ENCODE results near the gene CES4A.
"Not testable (repeated sequence)": the region's sequence is repeated elsewhere in the genome, so short reads cannot be mapped to it uniquely, and the experiment has no call there.

CES4A gene

DNA sequence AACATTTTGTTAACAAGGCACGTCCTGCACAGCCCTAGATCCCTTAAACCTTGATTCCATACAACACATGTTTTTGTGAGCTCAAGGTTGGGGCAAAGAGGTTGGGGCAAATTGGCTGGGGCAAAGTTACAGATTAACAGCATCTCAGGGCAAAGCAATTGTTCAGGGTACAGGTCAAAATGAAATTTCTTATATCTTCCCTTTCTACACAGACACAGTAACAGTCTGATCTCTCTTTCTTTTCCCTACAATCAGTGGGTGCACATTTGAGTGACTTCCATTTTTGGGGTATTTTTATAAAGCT lies 32.3 kb upstream of the CES4A start:
- DNase-seq (ENCODE audit: low read depth) = not testable (repeated sequence)

DNA sequence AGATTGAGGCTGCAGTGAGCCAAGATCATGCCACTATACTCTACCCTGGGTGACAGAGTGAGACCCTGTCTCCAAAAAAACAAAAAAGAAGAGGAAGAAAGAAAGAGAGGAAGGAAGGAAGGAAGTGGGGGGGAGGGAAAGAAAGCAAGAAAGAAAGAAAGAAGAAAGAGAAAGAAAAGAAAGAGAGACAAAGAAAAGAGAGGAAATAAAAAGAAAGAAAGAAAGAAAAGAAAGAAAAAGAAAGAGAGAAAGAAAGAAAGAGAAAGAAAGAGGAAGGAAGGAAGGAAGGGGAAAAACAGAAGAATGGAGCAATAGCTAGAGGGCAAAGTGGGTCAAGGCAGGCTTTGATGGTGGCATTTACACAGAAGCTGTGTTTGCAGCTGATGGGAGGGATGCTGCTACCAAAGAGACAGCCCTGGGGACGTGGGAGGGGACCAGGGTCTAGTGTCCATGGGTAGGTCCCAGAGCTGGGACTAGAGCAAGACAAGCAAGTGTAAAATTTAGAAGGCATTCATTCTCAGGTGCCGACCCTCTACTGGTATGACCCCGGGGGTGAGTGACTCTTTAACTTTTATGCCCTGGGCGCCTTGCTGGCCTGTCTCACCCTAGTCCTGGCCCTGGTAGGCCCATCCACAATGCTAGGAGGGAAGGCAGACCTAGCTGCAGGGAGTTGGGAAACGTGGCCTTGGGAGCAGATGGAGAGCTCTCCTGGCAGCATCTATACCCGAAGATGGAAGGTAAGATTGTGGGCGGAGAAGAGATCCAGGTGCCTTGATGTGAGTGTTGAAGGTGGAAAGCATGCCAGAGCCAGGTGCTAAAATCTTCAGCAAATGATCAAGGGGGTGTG lies 29.3 kb upstream of the CES4A start:
- DNase-seq (ENCODE audit: low read depth) = no peak

DNA sequence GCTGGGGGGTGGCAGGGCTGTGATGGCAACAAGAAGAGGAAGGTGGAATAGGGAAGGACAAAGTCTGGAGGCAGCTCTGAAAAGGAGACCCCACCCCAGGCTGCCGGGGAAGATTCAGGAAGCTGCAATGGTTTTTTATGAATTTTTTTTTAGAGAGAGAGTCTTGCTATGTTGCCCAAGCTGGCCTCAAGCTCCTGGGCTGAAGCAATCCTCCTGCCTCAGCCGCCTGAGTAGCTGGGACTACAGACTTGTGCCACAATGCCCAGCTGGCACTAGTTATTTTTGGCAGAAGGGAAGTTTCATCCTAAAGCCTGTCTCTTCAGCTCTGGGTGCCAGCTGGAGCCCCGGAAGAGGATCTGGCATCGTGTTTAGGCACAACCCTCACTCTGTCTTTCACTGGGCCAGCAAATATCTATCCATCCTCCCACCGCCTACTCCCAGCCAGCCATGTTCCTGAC lies 28.7 kb upstream of the CES4A start:
- no peak for DNase-seq (ENCODE audit: low read depth)

DNA sequence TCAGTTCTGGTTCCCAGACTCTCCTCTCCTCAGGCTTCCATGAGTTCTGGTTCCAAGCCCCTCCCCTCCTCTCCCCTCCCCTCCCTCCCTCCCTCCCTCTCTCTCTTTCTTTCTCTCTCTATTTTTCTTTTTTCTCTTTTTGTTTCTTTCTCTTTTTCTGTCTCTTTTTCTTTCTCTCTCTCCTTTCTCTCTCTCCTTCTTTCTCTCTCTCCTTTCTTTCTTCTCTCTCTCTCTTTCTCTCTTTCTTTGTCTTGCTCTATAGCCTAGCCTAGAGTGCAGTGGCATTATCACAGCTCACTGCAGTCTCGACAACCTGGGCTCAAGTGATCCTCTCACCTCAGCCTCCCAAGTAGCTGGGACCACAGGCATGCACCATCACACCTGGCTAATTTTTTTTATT lies 28.1 kb upstream of the CES4A start:
- no peak for DNase-seq (ENCODE audit: low read depth)

DNA sequence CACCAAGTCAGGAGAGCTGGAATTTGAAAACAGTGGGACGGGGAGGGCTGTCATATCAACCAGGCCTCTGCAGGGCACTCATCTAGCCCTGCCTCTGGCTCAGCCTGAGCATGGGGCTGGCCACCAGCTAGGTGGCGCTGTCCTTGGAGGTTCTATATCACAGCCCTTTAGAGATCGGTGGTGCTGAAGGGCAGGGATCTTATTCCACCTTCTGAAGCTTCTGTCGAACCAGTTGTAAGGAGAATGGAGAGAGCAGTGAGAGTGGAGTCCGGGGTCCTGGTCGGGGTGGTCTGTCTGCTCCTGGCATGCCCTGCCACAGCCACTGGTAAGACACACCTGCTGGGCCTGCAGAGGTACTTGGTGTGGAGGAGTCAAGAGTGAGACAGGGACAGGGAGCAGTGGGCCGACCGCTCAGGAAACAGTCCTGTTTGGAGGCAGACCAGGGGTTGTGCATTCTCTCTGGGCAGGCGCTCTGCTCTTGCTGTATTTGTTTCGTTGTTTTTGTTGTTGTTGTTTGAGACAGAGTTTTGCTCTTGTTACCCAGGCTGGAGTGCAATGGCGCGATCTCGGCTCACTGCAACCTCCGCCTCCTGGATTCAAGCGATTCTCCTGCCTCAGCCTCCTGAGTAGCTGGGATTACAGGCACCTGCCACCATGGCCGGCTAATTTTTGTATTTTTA lies 27.2 kb upstream of the CES4A start, which contains the start of gene CES3:
Gene CES3, plus strand, starts transcription at position 202 of the 680 bp plus-strand sequence. Its CDS starts 42 bp downstream, at position 244.
- DNase-seq (ENCODE audit: low read depth) = peak; percentile 61

DNA sequence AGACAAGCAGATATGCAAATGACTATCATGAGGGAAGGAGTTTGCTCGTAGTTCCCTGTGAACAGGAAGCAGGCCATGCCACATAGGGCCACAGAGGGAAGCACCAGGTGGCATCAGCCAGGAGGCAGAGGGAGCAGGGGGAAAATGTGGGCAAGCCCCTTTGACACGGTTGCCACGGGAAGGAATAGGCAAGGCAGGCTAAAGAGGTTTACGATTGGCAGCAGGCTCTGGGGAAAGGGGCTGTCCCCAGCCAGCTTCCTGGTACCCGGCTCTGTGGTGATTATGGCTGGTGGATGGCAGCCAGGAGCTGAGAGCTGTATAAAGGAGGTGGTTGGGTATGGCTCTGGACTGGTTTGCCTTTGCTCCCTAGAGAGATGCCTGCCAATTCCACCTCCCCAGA lies 26.5 kb upstream of the CES4A start:
- DNase-seq (ENCODE audit: low read depth) = peak; percentile 20

DNA sequence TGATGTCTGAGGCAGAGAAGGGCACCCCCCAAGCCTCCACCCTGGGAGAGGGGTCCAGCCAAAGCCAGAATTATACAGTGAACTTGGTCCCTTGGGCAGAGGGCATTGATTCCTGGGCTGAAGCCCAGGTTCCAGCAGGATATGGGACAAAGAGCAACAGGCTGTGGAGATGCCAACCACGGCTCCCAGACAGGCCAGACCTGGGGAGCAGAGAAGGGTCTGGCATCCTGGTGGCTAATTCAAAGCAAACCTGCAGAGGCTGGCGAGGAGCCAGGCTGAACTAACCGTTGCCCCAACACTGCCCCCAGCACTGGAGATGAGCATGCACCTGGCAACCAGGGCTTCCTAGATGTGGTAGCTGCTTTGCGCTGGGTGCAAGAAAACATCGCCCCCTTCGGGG lies 24.3 kb upstream of the CES4A start:
- no peak for DNase-seq (ENCODE audit: low read depth)

DNA sequence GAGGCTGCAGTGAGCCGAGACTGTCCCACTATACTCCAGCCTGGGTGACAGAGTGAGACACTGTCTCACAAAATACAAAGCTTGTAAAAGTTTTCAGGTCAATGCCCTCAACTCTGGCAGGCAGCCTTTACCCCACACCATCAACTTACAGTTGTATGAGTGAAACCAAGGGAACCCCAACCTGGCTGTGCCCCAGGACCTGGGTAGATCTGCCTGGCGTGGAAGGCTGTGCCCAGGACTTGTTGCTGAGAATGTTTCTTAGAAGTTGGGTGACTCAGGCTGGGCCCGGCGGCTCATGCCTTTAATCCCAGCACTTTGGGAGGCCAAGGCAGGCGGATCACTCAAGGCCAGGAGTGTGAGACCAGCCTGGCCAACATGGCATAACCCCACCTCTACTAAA lies 19.5 kb upstream of the CES4A start:
- no peak for DNase-seq (ENCODE audit: low read depth)

DNA sequence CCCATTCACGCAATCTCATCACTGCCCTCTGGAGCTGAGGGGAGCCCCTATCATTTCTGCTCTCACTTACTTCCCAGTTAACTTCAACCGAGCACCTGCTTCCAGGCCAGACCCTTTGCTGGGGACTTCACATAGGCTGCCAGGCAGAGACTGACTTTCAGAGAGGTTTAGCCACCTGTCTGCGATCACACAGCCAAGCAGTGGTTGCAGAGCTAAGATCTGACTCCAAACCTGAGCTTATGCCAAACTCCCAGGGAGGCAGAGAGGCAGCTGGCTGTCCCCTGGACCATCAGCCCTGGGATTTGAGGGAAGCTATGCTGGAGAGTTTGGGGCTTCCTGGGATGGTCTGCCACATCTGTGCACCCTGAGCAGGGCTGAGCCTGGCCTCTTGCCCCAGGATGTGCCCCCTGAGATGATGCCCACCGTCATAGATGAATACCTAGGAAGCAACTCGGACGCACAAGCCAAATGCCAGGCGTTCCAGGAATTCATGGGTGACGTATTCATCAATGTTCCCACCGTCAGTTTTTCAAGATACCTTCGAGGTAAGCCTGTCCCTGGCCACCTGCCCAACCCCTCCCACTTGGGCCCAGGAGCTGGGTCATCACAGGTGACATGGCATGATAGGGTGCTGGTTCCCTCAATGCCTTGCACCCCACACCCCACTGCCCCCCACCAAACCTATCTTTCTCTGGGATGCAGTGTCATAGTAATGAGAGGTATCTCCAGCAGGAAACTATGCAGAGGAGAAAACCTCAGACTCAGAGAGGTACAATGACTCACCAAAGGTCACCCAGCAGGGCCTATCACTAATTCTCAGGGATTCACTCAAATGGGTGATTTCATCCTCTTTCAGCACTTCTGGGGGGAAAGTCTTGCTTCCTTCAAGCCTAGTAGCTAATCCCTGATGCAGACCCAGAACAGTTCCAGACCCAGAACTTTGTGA lies 17.3 kb upstream of the CES4A start:
- DNase-seq (ENCODE audit: low read depth) = no peak

DNA sequence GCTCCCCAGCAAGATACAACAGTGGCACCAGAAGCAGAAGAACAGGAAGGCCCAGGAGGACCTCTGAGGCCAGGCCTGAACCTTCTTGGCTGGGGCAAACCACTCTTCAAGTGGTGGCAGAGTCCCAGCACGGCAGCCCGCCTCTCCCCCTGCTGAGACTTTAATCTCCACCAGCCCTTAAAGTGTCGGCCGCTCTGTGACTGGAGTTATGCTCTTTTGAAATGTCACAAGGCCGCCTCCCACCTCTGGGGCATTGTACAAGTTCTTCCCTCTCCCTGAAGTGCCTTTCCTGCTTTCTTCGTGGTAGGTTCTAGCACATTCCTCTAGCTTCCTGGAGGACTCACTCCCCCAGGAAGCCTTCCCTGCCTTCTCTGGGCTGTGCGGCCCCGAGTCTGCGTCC lies 15.4 kb upstream of the CES4A start:
- DNase-seq (ENCODE audit: low read depth) = no peak

DNA sequence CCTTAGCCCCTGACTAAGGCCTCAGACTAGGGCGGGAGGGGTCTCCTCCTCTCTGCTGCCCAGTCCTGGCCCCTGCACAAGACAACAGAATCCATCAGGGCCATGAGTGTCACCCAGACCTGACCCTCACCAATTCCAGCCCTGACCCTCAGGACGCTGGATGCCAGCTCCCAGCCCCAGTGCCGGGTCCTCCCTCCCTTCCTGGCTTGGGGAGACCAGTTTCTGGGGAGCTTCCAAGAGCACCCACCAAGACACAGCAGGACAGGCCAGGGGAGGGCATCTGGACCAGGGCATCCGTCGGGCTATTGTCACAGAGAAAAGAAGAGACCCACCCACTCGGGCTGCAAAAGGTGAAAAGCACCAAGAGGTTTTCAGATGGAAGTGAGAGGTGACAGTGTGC lies 14.7 kb upstream of the CES4A start:
- no peak for DNase-seq (ENCODE audit: low read depth)

DNA sequence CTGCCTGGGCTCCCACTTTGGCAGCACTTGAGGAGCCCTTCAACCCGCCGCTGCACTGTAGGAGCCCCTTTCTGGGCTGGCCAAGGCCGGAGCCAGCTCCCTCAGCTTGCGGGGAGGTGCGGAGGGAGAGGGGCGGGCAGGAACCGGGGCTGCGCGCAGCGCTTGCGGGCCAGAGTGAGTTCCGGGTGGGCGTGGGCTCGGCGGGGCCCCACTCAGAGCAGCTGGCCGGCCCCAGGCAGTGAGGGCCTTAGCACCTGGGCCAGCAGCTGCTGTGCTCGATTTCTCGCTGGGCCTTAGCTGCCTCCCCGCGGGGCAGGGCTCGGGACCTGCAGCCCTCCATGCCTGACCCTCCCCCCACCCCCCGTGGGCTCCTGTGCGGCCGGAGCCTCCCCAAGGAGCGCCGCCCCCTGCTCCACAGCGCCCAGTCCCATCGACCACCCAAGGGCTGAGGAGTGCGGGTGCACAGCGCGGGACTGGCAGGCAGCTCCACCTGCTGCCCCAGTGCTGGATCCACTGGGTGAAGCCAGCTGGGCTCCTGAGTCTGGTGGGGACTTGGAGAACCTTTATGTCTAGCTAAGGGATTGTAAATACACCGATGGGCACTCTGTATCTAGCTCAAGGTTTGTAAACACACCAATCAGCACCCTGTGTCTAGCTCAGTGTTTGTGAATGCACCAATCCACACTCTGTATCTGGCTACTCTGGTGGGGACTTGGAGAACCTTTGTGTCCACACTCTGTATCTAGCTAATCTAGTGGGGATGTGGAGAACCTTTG lies 14.0 kb upstream of the CES4A start:
- DNase-seq (ENCODE audit: low read depth) = not testable (repeated sequence)

DNA sequence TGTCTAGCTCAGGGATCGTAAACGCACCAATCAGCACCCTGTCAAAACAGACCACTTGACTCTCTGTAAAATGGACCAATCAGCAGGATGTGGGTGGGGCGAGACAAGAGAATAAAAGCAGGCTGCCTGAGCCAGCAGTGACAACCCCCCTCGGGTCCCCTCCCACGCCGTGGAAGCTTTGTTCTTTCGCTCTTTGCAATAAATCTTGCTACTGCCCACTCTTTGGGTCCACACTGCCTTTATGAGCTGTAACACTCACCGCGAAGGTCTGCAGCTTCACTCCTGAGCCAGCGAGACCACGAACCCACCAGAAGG lies 13.5 kb upstream of the CES4A start:
- DNase-seq (ENCODE audit: low read depth) = not testable (repeated sequence)

DNA sequence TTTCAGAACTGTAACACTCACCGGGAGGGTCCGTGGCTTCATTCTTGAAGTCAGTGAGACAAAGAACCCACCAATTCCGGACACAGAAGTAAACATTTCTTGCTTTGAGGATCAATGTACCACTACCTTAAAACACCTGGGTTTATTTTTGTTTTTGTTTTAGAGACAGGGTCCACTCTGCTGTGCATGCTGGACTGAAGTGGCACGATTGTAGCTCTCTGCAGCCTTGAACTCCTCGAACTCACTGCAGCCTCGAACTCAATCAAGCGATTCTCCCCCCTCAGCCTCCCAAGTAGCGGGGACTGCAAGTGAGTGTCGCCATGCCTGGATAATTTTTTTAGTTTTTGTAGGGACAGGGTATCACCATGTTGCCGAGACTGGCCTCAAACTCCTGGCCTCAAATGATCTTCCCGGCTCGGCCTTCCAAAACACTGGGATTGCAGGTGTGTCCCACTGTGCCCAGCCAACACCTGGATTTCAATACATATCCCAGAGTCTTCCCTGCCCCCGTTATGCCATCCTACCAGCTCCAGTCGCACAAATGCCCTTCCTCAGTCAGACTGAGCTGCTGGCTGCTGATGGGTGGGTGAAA lies 13.0 kb upstream of the CES4A start:
- no peak for DNase-seq (ENCODE audit: low read depth)

DNA sequence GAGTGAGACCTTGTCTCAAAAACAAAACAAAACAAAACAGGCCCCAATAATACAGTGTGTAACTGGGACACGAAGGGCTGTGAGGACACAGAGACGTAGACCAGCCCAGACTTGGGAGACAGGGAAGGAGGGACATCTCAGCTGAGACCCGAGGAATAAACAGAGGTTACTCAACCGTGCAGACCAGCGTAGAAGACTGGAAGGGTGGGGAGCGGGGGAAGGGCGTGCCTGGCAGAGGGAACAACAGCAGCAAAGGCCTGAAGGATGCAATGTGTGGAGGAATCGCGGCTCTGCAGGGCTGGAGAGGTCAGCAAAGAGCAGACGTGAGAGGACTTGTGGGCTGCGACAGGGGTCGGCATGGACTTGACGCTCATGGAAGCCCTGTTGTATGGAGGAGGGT lies 11.6 kb upstream of the CES4A start:
- DNase-seq (ENCODE audit: low read depth) = no peak

DNA sequence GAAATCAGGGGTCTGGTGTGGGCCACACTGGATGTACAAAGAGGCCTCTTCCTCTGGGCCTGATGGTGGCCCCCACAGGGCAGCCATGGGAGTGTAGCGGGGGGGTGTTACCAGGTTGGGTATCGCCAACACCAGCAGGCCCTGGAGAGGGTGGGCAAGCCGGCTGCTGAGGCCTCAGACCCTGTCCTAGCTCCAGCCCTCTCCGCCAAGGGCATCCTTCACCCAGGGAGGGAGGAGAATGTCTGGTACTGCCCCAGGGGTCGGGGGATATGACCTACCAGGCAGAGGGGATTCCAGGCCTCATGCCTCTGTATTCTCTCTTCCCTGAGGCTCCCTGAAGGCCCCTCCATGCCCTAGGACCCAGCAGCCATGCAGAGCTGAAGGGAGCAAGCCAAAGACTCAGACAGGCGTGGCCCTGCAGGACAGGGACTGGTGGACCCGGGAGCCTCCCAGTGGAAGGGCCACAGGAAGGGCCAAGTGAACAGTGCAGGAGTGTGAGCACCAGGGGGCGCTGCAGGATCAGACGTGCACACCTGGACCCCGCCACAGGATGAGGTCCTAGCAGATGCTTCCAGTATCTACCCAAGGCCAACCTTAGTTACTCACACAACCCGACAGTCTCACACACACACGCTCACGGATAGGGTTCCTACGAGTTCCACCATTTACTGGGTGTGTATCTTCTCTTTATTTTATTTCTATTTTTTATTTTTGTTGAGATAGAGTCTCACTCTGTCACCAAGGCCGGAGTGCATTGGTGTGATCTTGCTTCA lies 10.9 kb upstream of the CES4A start:
- DNase-seq (ENCODE audit: low read depth) = peak; percentile 74

DNA sequence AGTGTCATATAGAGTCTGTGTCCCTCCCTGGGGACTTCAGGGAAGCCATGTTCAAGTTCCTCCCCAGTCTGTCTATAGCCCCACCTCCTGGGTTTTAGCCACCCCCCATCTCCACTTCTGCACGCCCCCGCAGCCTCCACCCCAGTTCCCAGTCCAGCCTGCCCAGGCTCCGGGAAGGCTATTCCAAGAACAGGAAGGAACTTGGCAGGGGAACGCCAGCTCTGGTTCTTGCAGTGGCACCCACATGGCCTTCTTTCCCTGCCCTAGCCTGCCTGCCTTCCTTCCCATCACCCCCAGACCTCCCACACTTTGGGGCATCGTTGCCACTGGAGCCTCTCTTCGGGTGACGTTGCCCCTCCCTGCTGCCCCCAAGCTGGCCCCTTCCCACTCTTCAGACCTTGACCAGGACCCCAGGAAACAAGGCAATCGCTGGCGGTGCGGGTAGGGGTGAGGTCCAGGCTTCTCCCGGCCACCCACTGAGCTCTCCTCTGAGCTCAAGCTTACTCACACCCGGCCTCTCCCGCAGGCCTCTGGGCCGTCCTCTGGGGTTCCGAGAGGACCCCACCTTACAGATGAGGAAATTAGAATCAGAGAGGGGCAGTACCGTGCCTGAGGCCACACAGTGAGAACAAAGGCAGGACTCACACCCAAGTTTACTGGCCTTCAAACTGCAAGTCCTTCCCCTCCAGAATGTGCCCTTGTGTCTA lies 9.2 kb upstream of the CES4A start:
- DNase-seq (ENCODE audit: low read depth) = no peak

DNA sequence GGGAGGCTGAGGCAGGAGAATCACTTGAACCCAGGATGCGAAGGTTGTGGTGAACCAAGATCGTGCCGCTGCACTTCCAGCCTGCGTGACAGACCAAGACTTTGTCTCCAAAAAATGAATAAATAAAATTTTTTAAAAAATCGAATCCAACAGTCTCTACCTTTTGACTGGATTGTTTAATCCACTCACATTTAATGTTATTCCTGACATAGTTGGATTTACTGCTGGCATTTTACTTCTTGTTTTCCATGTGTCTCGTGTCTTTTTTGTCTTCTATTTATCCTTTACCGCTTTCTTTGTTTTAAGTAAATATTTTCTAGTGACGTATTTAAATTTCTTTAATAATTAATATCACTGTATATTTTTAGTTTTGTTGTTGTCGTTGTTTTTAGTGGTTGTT lies 5.4 kb upstream of the CES4A start:
- DNase-seq (ENCODE audit: low read depth) = no peak

DNA sequence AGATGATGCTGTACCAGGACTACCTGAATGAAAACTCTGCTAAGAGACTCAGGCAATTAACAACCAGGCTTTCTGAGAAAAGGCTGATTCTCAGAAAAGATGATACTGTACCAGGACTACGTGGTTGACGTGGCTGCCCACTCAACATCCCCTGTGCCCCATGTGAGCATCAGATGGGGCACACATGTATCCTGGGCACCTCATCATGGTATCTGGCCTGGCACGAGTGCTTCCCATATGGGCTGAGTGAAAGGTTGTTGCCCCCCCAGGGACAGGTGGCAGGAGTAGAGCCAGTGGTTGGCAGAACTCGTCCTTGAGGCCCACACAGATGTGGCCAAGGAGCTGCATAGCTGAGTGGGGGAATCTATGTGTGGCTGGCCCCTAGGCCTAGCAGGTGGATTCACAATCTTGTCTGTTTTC lies 3.5 kb upstream of the CES4A start:
- no peak for DNase-seq (ENCODE audit: low read depth)

DNA sequence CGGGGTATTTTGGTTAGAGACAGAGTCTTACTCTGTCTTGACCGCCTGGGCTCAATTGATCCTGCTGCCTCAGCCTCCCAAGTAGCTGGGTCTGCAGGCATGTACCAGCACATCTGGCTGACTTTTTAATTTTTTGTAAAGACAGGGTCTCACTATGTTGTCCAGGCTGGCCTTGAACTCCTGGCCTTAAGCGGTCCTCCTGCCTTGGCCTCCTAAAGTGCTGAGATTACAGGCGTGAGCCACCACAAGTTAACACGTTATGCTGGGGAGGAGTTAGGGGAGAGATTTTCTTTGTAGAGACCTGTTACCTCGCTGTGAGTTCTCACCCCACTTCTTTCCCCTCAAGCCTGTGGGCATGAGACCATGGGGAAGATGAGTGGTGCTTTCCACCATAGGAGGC lies 1.8 kb upstream of the CES4A start:
- DNase-seq (ENCODE audit: low read depth) = no peak
